ENCODE measurements around the gene IDH1.

The IDH1 gene

GRCh38 chr2:208192611-208193236 lies 62.1 kb downstream of the IDH1 start:
- TF ChIP-seq, protein P1, sequence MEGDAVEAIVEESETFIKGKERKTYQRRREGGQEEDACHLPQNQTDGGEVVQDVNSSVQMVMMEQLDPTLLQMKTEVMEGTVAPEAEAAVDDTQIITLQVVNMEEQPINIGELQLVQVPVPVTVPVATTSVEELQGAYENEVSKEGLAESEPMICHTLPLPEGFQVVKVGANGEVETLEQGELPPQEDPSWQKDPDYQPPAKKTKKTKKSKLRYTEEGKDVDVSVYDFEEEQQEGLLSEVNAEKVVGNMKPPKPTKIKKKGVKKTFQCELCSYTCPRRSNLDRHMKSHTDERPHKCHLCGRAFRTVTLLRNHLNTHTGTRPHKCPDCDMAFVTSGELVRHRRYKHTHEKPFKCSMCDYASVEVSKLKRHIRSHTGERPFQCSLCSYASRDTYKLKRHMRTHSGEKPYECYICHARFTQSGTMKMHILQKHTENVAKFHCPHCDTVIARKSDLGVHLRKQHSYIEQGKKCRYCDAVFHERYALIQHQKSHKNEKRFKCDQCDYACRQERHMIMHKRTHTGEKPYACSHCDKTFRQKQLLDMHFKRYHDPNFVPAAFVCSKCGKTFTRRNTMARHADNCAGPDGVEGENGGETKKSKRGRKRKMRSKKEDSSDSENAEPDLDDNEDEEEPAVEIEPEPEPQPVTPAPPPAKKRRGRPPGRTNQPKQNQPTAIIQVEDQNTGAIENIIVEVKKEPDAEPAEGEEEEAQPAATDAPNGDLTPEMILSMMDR (conservative IDR thresholded peaks at IDR 0.05; ENCODE audit: control insufficient read depth, insufficient read depth, low read depth, low read length): no peak
- no peak overlapping the region for H3K4me3 ChIP-seq (ENCODE audit: control insufficient read depth, low read depth, low read length)
- DNase-seq (ENCODE audit: low read depth): no peak

DNA sequence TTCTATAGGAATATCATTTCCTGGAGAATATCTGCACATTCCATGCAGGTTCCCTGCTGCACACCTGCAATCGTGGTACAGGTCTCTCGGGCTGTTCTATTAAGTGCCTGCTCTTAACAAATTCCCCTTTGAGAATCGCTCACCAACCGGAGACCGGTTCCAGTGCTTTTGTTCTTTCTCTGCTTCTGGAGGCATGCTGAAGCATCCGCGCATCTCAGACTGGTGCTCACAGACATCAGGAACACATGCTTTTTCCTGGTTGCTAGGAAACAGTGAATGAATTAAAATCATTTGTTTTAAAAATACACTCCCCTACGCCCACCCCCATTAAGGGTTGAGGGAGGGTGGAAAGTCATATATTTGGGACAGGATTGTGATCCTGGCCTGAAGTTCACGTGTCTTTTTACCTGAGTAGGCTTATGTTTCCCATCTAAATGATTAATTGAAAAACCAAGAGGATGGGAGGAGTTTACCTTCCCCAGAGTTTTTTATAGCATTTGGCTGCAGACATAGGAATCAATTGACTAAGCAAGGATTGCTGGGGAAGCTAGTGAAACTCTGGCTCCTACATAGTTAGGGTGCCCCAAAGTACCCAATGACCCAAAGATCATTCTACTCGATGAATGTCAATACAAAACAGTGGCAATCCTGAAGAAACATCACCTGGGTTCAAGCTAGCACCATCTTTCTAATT lies 64.9 kb downstream of the IDH1 start, which contains the start of gene C2orf80:
C2orf80 (minus strand) TSS at position 221 of the 694 bp plus-strand sequence. CDS start 3,044 bp downstream, outside the sequence.
- DNase-seq (ENCODE audit: low read depth): no peak
- TF ChIP-seq, protein P1 (conservative IDR thresholded peaks at IDR 0.05; ENCODE audit: control insufficient read depth, insufficient read depth, low read depth, low read length): no peak
- H3K4me3 ChIP-seq (ENCODE audit: control insufficient read depth, low read depth, low read length): no peak within 1 kb of the TSS

- TF ChIP-seq, protein P1 (conservative IDR thresholded peaks at IDR 0.05; ENCODE audit: control insufficient read depth, insufficient read depth, low read depth, low read length): no peak
- no peak overlapping the region for H3K4me3 ChIP-seq (ENCODE audit: control insufficient read depth, low read depth, low read length)
- no peak for DNase-seq (ENCODE audit: low read depth)
Observed at GRCh38 chr2:208189069-208189809, 65.6 kb downstream of the IDH1 start.

GRCh38 chr2:208186893-208187292 lies 68.0 kb downstream of the IDH1 start:
- TF ChIP-seq, protein P1 (conservative IDR thresholded peaks at IDR 0.05; ENCODE audit: control insufficient read depth, insufficient read depth, low read depth, low read length): no peak
- no peak for DNase-seq (ENCODE audit: low read depth)
- H3K4me3 ChIP-seq (ENCODE audit: control insufficient read depth, low read depth, low read length): no peak overlapping the region

- TF ChIP-seq, protein P1 (conservative IDR thresholded peaks at IDR 0.05; ENCODE audit: control insufficient read depth, insufficient read depth, low read depth, low read length): no peak
- no peak for DNase-seq (ENCODE audit: low read depth)
- no peak overlapping the region for H3K4me3 ChIP-seq (ENCODE audit: control insufficient read depth, low read depth, low read length)
Observed at GRCh38 chr2:208186465-208186864, 68.4 kb downstream of the IDH1 start.

Data from fibroblast of mammary gland (primary cell).